H1 (cell line): ENCODE results near the gene ELP5. TPM values are rescaled to one million over a fixed set of nuclear protein-coding genes. Genes with fewer than 3 reads are reported as not detected.

Experiments used
- polyA plus RNA-seq, 7 experiments: library from polyadenylated mRNA; depleted of rRNA in 3 of 7; stranded (reverse) in 5 of 7; unstranded in 2 of 7; fragments of >200 nt in 5 of 7; fragments of 200-250 nt in 2 of 7; gene quantifications; 1 replicate in 5 of 7; 2 replicates in 1 of 7; 4 replicates in 1 of 7; pipeline versions ENCODE4 v1.2.1 to v1.2.3, GENCODE V29; 2011 to 2013; ENCODE audit warnings: missing spikeins in 2 of 7, mixed read lengths in 2 of 7
- total RNA-seq: library from RNA; stranded (reverse); fragmentation: NEBNext Ultra II Directional; extraction: Animal tissue kit (Norgen Biotek cat#: 25700); gene quantifications from 2 replicates; pipeline ENCODE4 v1.2.1, GENCODE V29; 2021
- TF ChIP-seq, protein P1 (sequence below), 3 experiments: IDR thresholded peaks; 1 replicate in 2 of 3; 2 replicates in 1 of 3; pipeline versions ENCODE4 v1.5.1 to v1.6.1; 2011; ENCODE audit warnings: low read length in 3 of 3, mild to moderate bottlenecking in 3 of 3, inconsistent platforms in 2 of 3, low read depth in 1 of 3, moderate library complexity in 1 of 3; ENCODE audit not compliant: insufficient read depth in 1 of 3; ENCODE audit errors: control extremely low read depth in 1 of 3

ELP5 gene
- total and polyA plus RNA-seq, 2 of the 8 experiments (the other 6 are each of a cell fraction or from before 2014, with no cell fraction given), result 75.4 to 107 TPM

DNA sequence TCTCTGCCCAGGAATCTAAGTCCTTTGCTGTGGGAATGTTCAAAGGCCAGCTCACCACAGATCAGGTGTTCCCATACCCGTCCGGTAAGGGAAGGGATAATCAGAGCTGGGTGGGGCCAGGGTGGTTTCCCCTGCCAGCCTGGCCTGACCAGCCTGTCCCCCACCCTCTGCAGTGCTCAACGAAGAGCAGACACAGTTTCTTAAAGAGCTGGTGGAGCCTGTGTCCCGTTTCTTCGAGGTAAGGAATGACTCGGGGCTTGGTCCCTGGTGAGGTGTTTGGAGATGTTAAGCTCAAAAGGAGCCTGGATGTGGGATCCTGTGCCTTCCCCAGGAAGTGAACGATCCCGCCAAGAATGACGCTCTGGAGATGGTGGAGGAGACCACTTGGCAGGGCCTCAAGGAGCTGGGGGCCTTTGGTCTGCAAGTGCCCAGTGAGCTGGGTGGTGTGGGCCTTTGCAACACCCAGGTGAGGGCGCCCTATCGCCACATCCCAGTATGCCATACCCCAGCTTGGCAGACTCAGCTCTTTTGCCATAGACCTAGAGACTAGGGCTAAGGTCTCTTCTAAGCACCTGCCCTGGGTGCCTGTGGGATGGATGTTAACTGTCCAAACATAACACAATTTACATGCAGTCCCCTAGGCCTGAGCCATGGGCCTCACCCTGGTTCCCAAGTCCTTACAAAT lies 31.3 kb upstream of the ELP5 start (continued):
- TF ChIP-seq, protein P1, sequence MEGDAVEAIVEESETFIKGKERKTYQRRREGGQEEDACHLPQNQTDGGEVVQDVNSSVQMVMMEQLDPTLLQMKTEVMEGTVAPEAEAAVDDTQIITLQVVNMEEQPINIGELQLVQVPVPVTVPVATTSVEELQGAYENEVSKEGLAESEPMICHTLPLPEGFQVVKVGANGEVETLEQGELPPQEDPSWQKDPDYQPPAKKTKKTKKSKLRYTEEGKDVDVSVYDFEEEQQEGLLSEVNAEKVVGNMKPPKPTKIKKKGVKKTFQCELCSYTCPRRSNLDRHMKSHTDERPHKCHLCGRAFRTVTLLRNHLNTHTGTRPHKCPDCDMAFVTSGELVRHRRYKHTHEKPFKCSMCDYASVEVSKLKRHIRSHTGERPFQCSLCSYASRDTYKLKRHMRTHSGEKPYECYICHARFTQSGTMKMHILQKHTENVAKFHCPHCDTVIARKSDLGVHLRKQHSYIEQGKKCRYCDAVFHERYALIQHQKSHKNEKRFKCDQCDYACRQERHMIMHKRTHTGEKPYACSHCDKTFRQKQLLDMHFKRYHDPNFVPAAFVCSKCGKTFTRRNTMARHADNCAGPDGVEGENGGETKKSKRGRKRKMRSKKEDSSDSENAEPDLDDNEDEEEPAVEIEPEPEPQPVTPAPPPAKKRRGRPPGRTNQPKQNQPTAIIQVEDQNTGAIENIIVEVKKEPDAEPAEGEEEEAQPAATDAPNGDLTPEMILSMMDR (IDR thresholded peaks at IDR 0.05; ENCODE audit: control extremely low read depth in 1 of 3, insufficient read depth in 1 of 3, low read depth in 1 of 3, low read length in 3 of 3), result peak; percentile 53 to 78 (median 77)
- TF ChIP-seq, all 59 proteins: peak for 7
